Adrenal gland (tissue), 12 donors: ENCODE data around the gene EWSR1. TPM values are rescaled to one million over a fixed set of nuclear protein-coding genes. Genes with fewer than 3 reads are reported as not detected.

Experiments used
- DNase-seq, 7 donors: peaks; one replicate each; pipeline ENCODE4 v3.0.0-alpha.2; 2019 to 2020
- H3K27ac ChIP-seq, 5 donors: fragments of 200-600 bp; sonication (generic) in 4 of 5; 1 replicate in 3 of 5; 2 replicates in 2 of 5; pipeline versions ENCODE4 v1.5.1 to v1.8.0; 2016 to 2020; ENCODE audit warnings: mild to moderate bottlenecking in 1 of 5
- H3K27me3 ChIP-seq: fragments of 200-600 bp; 2 replicates; pipeline ENCODE4 v1.8.0; 2021
- H3K36me3 ChIP-seq, 2 donors: fragments of 200-600 bp; replicated peaks in 1 of 2; 1 replicate in 1 of 2; 2 replicates in 1 of 2; pipeline versions ENCODE4 v1.5.1 to v1.8.0; 2018 to 2022
- H3K4me1 ChIP-seq, 2 donors: fragments of 200-600 bp; replicated peaks in 1 of 2; 1 replicate in 1 of 2; 2 replicates in 1 of 2; pipeline versions ENCODE4 v1.5.1 to v1.8.0; 2018 to 2021
- H3K4me3 ChIP-seq, 4 donors: fragments of 200-600 bp; sonication (generic) in 3 of 4; one replicate each; pipeline ENCODE4 v1.5.1; 2016 to 2018
- H3K9me3 ChIP-seq, 3 donors: fragments of 200-600 bp; sonication (generic) in 1 of 3; replicated peaks in 1 of 3; 1 replicate in 2 of 3; 2 replicates in 1 of 3; pipeline versions ENCODE4 v1.5.1 to v1.8.0; 2016 to 2021
- CTCF ChIP-seq, 6 experiments: fragments of 450-650 bp in 4 of 6; fragments of 200-600 bp in 2 of 6; sonication (generic) in 1 of 6; IDR thresholded peaks; 1 replicate in 5 of 6; 2 replicates in 1 of 6; pipeline versions ENCODE4 v1.5.1 to v1.8.0; 2016 to 2021; ENCODE audit warnings: antibody characterized with exemption in 6 of 6, mild to moderate bottlenecking in 2 of 6, moderate library complexity in 1 of 6
- POLR2A ChIP-seq, 2 donors: fragments of 450-650 bp; IDR thresholded peaks; one replicate each; pipeline ENCODE4 v1.6.1; 2017; ENCODE audit warnings: antibody characterized with exemption in 2 of 2, mild to moderate bottlenecking in 2 of 2, moderate library complexity in 1 of 2
- WGBS, 4 donors: extraction: QIAGEN DNeasy Blood & Tissue Kit in 2 of 4; methylation state at CpG; one replicate each; pipeline versions ENCODE4 v1.1.5 to v1.1.7; 2013 to 2017; 5-methylcytosine and 5-hydroxymethylcytosine counted together
- intact Hi-C, 2 donors: fragments of 100-400 bp; cut with DNase I; formaldehyde crosslinking; loops; one replicate each; pipeline versions ENCODE4 v1.14.1 to v1.15.0; 2022 to 2023
- polyA plus RNA-seq, 3 donors: library from polyadenylated mRNA; stranded (reverse); fragments of 200-250 nt in 2 of 3; fragments of 350-450 nt in 1 of 3; fragmentation: Illumina TruSeq in 1 of 3; extraction: RNeasy Lipid Tissue Mini Kit (QIAGEN cat#74804) in 1 of 3; gene quantifications; one replicate each; pipeline ENCODE4 v1.2.3, GENCODE V29; 2013 to 2014
- total RNA-seq, 9 donors: library from RNA; depleted of rRNA in 4 of 9; stranded (reverse); fragments of >200 nt in 4 of 9; fragments of 120-200 nt in 1 of 9; fragmentation: NEBNext Ultra II Directional in 1 of 9; extraction: Animal tissue kit (Norgen Biotek cat#: 25700) in 1 of 9; gene quantifications; one replicate each; pipeline versions ENCODE4 v1.1.0 to v1.2.4, GENCODE V29; 2013 to 2023
- donor health status: healthy with polysubstance abuse.
- donor health status: Bipolar disorder and iron deficiency.
- donor health status: DM: yes; HTN: yes; CAD: no.
- donor health status: DM: no; HTN: no; CAD: no.
- donor health status: DM: no; HTN: no; CAD: no.
- donor health status: DM: yes; HTN: yes; CAD: no.

EWSR1 gene
- total and polyA plus RNA-seq, 12 donors, result 152 to 351 (median 216) TPM

- Histone ChIP-seq H3K27me3 (no peaks in the 10 kb centered on the region), H3K9me3 (no peaks in the 10 kb centered on the region), H3K4me1 (peaks cover 11 to 20% of the 10 kb centered on the region in 2 donors), H3K4me3 (no peak overlapping the region), H3K27ac (peak overlapping the region in 4 of 5 donors; percentile 24 to 88 (median 66)), H3K36me3 (peaks cover 0 to 72% of the 10 kb centered on the region in 2 donors)
- WGBS, 4 donors, result 47 to 60% (median 52%) methylated on average over 3 to 19 of the region's 19 CpGs
- no peak for DNase-seq
- TF ChIP-seq CTCF (IDR thresholded peaks at IDR 0.05), result no peak
- no peak for TF ChIP-seq POLR2A (IDR thresholded peaks at IDR 0.05)
- intact Hi-C loops, result no loop called here
Observed at GRCh38 chr22:29330291-29330690, 62.2 kb downstream of the EWSR1 start.

DNA sequence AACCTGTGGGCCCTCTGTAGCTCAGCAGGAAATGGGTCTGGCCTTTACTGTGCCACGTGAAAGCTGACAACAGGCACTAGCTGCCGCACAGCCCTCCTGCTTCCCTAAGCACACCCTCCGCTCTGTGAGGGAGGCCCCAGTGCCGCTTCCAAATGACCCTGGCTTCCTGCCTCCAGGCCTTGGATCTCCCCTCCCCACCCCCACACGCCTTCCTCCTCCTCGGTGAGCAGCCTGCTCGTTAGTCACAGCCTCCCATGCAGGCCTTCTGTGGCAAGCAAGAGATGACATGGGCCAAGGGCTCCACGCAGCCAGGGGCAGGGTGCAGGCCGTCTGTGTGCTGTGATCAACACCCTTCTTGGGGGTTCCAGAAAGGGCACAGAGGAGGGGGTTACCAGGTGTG is 62.7 kb downstream of the EWSR1 start:
- peaks cover 11 to 20% of the 10 kb centered on the region in 2 donors for H3K4me1 ChIP-seq
- H3K27me3 ChIP-seq, result no peaks in the 10 kb centered on the region
- H3K36me3 ChIP-seq, result peaks cover 0 to 75% of the 10 kb centered on the region in 2 donors
- intact Hi-C loops, result no loop called here
- H3K4me3 ChIP-seq, result no peak overlapping the region
- no peak for TF ChIP-seq CTCF (IDR thresholded peaks at IDR 0.05)
- peak in 1 of 2 donors; percentile 47 for TF ChIP-seq POLR2A (IDR thresholded peaks at IDR 0.05)
- no peaks in the 10 kb centered on the region for H3K9me3 ChIP-seq
- peak overlapping the region; percentile 24 to 88 (median 46) for H3K27ac ChIP-seq
- peak; percentile 89 to 98 (median 97) for DNase-seq
- WGBS, 4 donors, result 15 to 55% (median 21%) methylated on average over 3 to 9 of the region's 9 CpGs

DNA sequence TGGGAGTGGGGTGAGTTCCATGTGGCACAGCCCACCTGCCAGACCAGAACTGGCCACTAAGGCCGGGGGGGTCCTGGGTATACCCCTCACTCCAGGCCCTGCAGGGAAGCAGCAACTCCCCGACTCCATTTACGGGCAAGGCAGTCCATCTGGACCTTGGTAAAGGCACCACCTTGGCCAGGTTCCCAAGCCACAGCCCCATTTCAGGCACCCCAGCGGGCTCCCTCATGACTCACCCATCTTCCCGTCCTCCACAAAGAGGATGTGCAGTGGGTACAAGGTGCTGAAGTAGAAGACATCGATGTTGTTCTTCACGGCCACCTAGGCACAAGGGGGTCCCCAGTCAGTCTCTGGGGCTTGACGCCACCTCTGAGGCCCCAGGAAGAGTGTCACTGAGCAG is 63.1 kb downstream of the EWSR1 start:
- peaks cover 11 to 20% of the 10 kb centered on the region in 2 donors for H3K4me1 ChIP-seq
- H3K36me3 ChIP-seq, result peaks cover 0 to 80% of the 10 kb centered on the region in 2 donors
- no peaks in the 10 kb centered on the region for H3K27me3 ChIP-seq
- peak in 5 of 7 donors; percentile 59 to 77 (median 72) for DNase-seq
- intact Hi-C loops, result no loop called here
- peak overlapping the region; percentile 24 to 88 (median 46) for H3K27ac ChIP-seq
- H3K4me3 ChIP-seq, result no peak overlapping the region
- TF ChIP-seq POLR2A (IDR thresholded peaks at IDR 0.05) (no peak), CTCF (IDR thresholded peaks at IDR 0.05) (no peak)
- no peaks in the 10 kb centered on the region for H3K9me3 ChIP-seq
- WGBS, 4 donors, result 54 to 66% (median 64%) methylated on average over 5 to 8 of the region's 8 CpGs

DNA sequence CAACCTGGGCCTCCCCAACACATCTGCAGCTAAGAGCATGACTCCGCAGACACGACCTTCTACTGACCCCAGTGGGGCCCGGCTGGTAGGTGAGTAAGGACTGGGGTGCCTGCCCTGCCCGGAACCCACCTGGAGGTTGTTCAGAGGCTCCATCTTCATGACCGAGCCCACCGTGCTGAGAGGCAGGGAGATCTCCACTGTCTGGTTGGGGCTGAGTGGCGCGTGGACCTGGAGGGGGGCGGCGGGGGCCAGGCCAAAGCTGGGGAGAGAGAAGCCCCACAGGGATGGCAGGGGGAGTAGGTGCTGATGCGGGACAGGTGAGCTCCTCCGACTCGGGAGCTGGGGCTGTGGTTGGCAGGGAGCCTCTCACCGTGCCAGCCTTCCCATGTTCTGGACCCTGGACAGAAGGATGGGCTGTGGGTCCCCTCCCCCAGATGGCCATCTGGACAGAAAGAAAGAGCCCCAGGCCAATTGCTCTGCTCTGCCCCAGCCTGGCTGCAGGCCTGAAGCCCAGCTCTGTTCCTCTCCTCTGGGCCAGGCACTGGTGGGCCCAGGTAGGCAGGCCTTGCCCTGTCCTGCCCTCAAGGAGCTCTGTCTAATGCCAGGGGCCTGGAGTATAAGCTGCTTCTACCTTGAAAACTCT is 63.7 kb downstream of the EWSR1 start:
- Histone ChIP-seq H3K27ac (peak overlapping the region in 4 of 5 donors; percentile 24 to 88 (median 66)), H3K36me3 (peaks cover 0 to 82% of the 10 kb centered on the region in 2 donors), H3K9me3 (no peaks in the 10 kb centered on the region), H3K4me1 (peaks cover 11 to 20% of the 10 kb centered on the region in 2 donors), H3K27me3 (no peaks in the 10 kb centered on the region), H3K4me3 (no peak overlapping the region)
- WGBS, 4 donors, result 69 to 99% (median 83%) methylated on average over 9 to 14 of the region's 14 CpGs
- no peak for TF ChIP-seq CTCF (IDR thresholded peaks at IDR 0.05)
- no peak for TF ChIP-seq POLR2A (IDR thresholded peaks at IDR 0.05)
- no peak for DNase-seq
- intact Hi-C loops, result no loop called here
